Amniotic epithelial cell (primary cell): ENCODE measurements around the gene NPPC.
"Not testable (repeated sequence)": the region's sequence is repeated elsewhere in the genome, so short reads cannot be mapped to it uniquely, and the experiment has no call there.

Experiments
- DNase-seq: peaks from one replicate; pipeline ENCODE4 v3.0.0-alpha.2; 2010; ENCODE audit warnings: low read depth

Gene NPPC

GRCh38 chr2:231920366-231920765, 5.8 kb downstream of the NPPC start:
- no peak for DNase-seq

- no peak for DNase-seq
These were observed 6.7 kb downstream of the NPPC start for GRCh38 chr2:231919341-231920035.

- no peak for DNase-seq
These were observed 7.5 kb downstream of the NPPC start for GRCh38 chr2:231918501-231919330.

DNA sequence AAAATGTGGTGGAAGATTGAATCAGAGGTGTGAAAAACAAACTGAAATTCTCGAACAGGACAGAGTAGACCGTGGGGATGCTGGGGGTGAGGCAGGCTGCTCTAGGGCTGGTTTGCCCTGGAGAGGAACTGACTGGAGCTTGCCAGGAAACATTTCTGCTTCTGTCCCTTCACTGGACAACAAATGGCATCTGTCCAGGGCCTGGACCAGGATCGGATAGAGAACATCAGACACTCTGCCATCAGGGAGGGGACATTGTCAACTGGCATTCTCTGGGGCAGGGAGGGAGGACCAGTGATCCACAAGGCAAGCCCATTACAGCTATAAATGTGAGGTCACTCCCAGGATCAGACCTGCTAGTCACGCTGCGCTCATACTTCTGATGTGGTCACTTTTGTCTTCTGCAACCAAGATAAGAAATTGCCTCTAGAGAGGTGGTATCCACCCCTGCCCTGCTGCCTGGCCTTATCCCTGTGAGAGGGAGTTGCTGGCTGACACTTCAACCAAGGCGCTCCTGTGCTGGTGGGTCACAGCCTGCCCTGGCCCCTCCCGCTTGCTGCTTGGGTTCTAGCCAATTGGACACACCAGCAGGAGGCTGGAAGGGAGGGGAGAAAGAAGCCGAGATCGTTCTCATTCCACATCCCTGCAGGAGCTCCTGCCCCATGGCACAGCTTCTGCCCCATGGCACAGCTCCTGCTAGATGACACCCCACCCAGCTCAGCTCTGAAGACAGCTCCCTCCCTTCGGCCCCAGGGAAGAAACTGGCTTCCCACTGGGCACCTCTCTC, 8.7 kb downstream of the NPPC start:
- DNase-seq = peak; percentile 15

GRCh38 chr2:231914077-231914690, 12.0 kb downstream of the NPPC start:
- DNase-seq = no peak

DNA sequence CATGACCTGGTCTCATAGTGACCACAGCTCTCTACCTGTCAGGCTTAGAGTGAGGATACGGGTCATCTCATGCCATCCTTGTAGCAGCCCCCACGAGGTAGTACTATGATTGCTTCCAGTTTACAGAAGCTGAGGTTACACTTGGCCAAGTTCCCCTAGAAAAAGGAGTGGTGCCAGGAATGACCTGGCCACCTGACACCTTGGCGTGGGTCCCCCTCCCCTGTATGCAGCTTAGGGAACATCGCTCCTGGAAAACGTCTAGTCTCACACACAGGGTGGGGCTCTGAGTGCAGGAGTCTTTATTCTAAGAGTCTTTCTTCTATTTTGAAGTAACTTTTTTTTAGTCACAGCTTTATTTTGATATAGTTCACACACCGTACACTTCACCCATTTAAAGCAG, 14.8 kb downstream of the NPPC start:
- DNase-seq = no peak

- no peak for DNase-seq
These were observed 15.4 kb downstream of the NPPC start for GRCh38 chr2:231910771-231911170.

DNA sequence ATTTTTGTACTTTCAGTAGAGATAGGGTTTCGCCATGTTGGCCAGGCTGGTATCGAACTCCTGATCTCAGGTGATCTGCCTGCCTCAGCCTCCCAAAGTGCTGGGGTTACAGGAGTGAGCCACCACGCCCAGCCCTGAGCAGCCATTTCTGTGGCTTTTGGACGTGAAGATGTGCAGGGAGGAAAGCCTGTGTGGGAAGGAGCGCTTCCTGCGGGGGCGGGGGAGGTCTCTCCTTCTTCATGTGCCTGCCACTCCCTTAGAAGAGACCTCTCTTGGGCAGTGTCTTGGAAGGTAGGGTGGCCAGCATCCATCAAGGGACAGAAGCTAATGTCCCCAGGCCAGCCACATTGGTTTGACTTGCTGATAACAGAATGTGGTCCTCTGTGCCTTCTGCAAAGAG, 16.0 kb downstream of the NPPC start:
- DNase-seq = not testable (repeated sequence)

- DNase-seq = no peak
These were observed 16.6 kb downstream of the NPPC start for GRCh38 chr2:231909631-231910030.

DNA sequence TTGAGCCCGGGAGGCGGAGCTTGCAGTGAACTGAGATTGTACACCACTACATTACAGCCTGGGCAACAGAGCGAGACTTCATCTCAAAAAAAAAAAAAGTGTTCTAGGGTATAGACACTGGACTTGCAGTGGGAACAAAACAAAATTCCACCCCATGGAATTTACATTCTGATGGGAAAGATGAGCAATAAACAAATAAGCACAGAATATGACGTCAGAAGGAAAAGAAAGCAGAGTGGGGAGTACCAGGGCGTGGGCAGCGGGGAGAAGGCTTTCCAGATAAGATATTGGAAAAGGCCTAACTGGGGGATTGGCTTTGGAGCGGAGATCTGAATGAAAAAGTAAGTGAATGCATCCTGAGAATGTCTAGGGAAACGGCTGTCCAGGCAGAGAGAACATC, 17.6 kb downstream of the NPPC start:
- no peak for DNase-seq

GRCh38 chr2:231907765-231908164, 18.4 kb downstream of the NPPC start:
- no peak for DNase-seq

GRCh38 chr2:231905026-231905425, 21.2 kb downstream of the NPPC start:
- DNase-seq = no peak

DNA sequence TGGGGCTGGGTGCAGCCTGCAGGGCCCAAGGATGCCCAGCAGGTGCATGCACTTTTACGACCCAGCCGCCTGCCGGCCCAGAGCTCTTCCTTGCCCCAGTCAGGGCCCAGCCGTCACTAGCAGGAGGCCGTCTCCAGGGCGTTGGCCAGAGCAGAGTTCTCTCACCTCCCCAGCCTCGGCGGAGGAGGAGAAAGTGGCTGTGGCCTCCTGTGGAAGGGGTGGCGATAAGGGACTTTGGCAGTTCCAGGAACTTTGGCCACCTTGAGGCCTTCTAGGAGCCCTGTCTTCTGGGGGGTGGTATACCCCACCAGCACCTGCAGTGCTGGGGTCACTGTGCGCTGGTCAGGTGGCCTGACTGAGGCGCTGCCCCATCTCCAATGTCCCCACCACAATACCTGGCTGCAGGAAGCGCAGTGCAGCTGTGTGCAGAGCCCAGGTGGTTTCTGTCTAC, 22.0 kb downstream of the NPPC start:
- no peak for DNase-seq

DNA sequence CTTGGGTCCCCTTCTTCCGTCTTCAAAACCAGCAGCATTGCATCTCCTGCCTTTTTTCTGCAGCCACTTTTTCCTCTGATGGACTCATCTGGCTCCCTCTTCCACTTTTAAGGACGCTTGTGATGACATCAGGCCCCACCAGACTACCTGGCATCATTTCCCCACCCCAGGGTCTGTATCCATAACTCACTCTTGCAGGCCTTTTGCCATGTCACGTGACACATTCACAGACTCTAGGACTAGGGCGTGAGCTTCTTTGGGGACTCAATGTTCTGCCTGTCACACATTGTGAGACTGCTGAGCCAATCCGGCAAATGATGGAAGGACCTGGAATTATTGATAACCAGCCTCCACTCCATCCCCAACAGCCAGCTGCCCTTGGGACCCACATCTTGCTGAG, 23.6 kb downstream of the NPPC start:
- DNase-seq = no peak

DNA sequence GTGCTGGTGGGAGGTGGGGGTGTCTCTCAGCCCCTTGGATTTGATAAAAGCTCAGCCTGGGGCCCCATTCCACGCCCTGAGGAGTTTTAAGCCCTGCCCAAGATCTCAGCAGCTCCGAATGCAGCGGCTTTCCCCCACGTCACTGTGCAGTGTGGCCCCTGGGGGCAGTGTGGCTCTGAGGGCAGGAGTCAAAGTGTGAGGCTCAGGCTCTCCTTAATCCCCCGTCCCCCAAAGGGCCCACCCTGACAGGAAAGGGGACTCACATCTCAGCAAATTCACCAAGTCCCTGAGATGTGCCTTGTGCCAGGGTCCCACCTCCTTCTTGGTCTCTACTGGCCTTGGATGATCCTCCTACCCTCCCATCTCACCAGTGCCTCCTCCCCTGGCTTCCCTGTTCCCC, 25.2 kb downstream of the NPPC start:
- DNase-seq = no peak

GRCh38 chr2:231900486-231900942, 25.7 kb downstream of the NPPC start:
- peak; percentile 47 for DNase-seq

GRCh38 chr2:231894566-231895380, 31.4 kb downstream of the NPPC start:
- no peak for DNase-seq

- no peak for DNase-seq
These were observed 34.7 kb downstream of the NPPC start for GRCh38 chr2:231891514-231891905.

DNA sequence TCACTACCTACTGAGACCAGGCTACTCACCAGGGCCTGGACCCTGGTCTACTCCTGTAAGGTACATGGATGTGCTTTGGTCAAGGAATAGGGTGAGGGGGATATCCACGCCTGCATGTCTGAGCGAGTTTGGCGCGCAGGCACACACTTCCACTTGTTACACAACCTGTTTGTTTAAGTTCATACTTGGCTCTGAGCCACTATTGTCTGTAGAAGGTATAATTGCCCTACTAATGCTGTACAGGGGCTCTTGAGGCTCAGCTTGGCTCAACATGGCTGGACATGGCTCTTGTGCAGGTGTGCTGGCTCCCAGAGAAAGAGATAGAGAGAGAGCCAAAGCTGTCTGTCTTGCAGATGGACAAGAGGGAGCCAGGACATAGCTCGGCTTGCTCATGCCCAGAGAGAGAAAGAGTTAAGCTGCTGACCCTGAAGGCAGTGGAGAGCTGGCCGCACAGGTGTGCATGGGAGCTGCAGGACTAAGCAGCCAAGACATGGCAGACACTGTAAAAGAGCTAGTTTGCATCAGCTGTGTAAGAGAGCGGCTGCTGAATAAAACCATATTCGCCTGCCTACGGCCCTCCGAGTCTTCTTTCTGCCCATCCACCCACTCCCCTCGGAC, 35.2 kb downstream of the NPPC start:
- no peak for DNase-seq

DNA sequence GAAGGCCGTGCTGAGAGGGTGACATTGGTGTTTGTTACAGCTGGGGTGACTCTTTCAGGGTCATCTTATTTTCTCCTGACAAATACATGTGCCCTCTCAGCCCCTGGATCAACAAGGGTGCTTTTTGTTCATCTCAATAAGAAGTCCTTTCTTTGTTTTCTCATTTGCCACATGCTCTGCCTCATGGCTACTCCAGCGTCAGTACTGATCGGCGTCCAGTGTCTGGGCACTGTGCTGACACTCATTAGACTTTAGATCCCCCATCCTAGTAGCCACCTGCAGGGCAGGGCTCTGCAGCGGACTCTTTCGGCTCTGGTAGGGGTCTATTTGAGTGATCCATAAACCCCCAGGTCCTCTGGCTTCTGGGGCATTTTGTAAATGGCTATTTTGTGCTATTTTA, 38.4 kb downstream of the NPPC start:
- no peak for DNase-seq
